Central memory CD8-positive, alpha-beta T cell (primary cell): ENCODE data around the gene RBBP8.
A peak's percentile ranks its signal among the peaks of the same experiment; 100 is the strongest.

Experiments used
- ATAC-seq: fragments of 150-1000 bp; cut with Tn5 transposase; replicated peaks from 2 replicates; pipeline ENCODE4 v1.10.0; 2022; ENCODE audit warnings: mild to moderate bottlenecking, moderate FRiP score, moderate number of reproducible peaks; ENCODE audit not compliant: poor library complexity, severe bottlenecking; ENCODE audit errors: extremely low read depth
- DNase-seq, 2 donors: peaks; one replicate each; pipeline ENCODE4 v3.0.0; 2021; ENCODE audit warnings: low spot score in 2 of 2
- H3K27ac Mint-ChIP-seq: one replicate; pipeline ENCODE4 v1.8.0; 2022; ENCODE audit warnings: low read depth, mild to moderate bottlenecking, moderate library complexity, mixed read lengths
- H3K27me3 Mint-ChIP-seq: one replicate; pipeline ENCODE4 v1.8.0; 2022; ENCODE audit warnings: mixed read lengths
- H3K36me3 Mint-ChIP-seq: one replicate; pipeline ENCODE4 v1.8.0; 2022; ENCODE audit warnings: mild to moderate bottlenecking, moderate library complexity, mixed read lengths; ENCODE audit not compliant: insufficient read depth
- H3K4me1 Mint-ChIP-seq: one replicate; pipeline ENCODE4 v1.8.0; 2022; ENCODE audit warnings: mixed read lengths
- H3K4me3 Mint-ChIP-seq: one replicate; pipeline ENCODE4 v1.8.0; 2022; ENCODE audit warnings: mild to moderate bottlenecking, moderate library complexity, mixed read lengths
- H3K9me3 Mint-ChIP-seq: one replicate; pipeline ENCODE4 v1.8.0; 2022; ENCODE audit warnings: mixed read lengths

The RBBP8 gene

DNA sequence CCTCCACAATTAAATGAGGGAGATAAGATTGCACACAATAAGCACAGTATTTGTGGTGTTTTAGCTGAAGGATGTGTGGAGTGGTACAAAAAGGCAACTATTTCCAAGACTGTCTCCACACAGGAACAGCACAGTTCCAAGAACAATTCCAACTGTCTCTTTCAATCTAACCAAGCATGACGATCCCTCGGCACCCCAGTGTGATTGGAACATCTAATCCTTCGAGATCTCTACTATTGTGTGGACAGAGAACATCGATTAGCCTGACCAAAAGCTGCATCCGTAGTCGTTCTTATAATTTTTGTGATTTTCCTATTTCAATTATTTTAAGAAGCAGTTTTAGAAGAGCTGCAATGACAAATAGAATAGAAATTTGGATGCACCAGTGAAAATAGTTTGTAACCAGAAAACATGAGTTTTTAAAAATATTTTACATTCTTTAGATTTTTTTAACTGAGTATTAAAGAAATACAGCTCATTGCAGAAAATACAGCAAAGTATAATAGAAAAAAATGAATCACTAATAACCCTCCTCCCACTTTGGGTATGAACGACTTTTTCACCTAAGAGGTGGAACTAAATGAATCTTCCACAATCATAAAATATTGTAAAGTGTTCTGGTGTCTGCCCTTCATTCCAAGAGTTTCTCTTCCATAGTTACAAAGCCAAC, 125.8 kb downstream of the RBBP8 start:
- Mint-ChIP-seq H3K36me3 (no peaks in the 10 kb centered on the region), H3K4me1 (peaks cover 5% of the 10 kb centered on the region), H3K27me3 (peaks cover 14% of the 10 kb centered on the region), H3K9me3 (no peaks in the 10 kb centered on the region), H3K27ac (no peak overlapping the region), H3K4me3 (no peak overlapping the region)
- DNase-seq (no peak), ATAC-seq (no peak)

DNA sequence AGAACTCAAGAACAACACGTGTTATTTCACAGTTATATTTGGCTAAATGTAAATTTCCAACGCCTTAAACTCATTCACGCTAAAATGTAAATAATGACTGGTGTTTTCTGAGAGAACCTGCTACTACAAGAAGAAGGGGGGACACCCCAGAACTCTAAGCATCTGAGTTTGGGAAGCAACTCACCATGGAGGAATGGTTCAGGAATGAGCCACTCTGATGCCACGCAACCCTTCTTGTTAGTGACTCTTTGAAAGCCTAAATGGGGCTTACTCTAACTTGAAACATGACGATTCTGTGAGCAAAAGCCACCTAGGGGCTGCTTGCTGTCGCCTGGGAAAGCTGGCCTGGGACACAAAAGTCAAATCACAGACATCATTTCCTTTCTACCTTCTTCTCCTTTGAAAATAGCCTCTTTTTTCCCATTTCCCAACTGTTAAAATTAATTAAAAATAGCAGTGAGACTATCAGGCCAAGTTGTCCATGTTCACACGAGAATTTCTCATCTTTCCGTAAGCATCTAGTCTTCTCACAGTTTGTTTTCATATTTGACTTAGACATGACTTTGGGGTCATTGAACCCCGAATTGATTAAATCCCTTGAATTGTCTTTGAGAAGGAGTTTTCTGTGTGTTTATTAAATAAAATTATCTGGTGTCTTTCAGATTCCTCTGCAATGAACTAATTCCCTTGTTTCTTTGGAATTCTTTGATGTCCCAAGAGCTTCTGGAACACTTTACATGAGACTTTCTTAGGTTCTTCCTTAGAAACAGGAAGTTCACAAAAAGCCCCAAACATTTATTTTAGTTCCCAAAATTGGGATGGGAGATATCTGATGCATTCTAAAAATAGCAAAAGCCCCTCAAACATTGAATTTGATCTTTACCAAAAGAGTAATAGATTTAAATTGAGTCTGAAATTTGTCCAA, 126.7 kb downstream of the RBBP8 start:
- peaks cover 5% of the 10 kb centered on the region for H3K4me1 Mint-ChIP-seq
- DNase-seq (no peak), ATAC-seq (no peak)
- no peaks in the 10 kb centered on the region for H3K36me3 Mint-ChIP-seq
- no peaks in the 10 kb centered on the region for H3K9me3 Mint-ChIP-seq
- no peak overlapping the region for H3K27ac Mint-ChIP-seq
- no peak overlapping the region for H3K4me3 Mint-ChIP-seq
- H3K27me3 Mint-ChIP-seq: peaks cover 14% of the 10 kb centered on the region

DNA sequence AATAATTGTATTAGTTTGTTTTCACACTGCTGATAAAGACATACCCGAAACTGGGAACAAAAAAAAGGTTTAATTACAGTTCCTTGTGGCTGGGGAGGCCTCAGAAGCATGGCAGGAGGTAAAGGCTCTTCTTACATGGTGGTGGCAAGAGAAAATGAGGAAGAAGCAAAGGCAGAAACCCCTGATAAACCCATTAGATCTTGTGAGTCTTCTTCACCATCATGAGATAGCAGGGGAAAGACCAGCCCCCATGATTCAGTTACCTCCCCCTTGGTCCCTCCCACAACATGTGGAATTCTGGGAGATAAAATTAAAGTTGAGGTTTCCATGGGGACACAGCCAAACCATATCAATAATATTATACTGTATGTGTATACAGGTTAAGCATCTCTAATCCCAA, 128.9 kb downstream of the RBBP8 start:
- Mint-ChIP-seq H3K36me3 (no peaks in the 10 kb centered on the region), H3K27me3 (no peaks in the 10 kb centered on the region), H3K4me1 (peaks cover 2% of the 10 kb centered on the region)

DNA sequence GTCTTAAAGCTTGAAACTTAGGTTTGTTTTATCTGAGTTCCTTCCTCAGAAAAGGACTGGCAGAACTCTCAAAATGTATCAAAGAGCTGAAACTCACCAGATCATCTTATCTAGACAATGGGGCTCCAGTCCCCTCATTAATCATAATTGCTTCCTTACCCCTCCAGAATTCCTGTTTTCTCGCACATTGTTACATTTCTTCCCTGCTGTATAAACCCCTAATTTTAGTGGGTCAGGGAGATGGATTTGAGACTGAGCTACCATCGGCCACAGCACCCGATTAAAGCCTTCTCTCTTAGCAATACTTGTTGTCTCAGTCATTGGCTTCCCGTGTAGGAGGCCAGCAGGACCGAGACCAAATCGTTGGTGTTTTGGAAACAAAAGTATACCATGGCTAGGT, 130.4 kb downstream of the RBBP8 start:
- ATAC-seq (no peak), DNase-seq (no peak)
- H3K27me3 Mint-ChIP-seq: no peaks in the 10 kb centered on the region

More for the DNA sequence above, 128.9 kb downstream of the RBBP8 start:
- Mint-ChIP-seq H3K9me3 (no peaks in the 10 kb centered on the region), H3K27ac (no peak overlapping the region), H3K4me3 (no peak overlapping the region)
- no peak for DNase-seq
- no peak for ATAC-seq

DNA sequence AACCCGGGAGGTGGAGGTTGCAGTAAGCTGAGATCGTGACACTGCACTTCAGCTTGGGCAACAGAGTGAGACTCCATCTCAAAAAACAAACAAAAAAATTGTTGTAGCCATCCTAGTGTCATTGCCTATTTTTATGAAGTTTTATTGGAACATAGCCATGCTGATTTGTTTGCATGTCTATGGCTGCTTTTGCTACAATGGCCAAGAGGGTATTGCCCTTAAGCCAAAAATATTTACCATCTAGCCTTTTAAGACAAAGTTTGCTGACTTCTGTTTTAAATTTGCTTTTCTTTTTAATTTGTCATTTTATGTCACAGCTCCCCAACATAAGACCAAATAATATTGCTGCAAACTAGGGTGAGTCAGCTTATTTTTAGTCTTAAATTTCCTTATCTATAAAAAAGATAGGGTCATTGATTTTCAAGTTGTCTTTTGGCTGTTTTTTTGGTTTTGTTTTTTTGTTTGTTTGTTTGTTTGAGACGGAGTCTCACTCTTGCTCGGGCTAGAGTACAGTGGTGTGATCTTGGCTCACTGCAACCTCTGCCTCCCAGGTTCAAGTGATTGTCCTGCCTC, 132.2 kb downstream of the RBBP8 start:
- ATAC-seq (no peak), DNase-seq (no peak)
- H3K36me3 Mint-ChIP-seq: peaks cover 1% of the 10 kb centered on the region
- no peak overlapping the region for H3K27ac Mint-ChIP-seq
- peaks cover 31% of the 10 kb centered on the region for H3K4me1 Mint-ChIP-seq
- H3K4me3 Mint-ChIP-seq: no peak overlapping the region
- no peaks in the 10 kb centered on the region for H3K27me3 Mint-ChIP-seq
- no peaks in the 10 kb centered on the region for H3K9me3 Mint-ChIP-seq

More for the DNA sequence above, 130.4 kb downstream of the RBBP8 start:
- Mint-ChIP-seq H3K4me1 (peaks cover 13% of the 10 kb centered on the region), H3K9me3 (no peaks in the 10 kb centered on the region), H3K4me3 (no peak overlapping the region), H3K36me3 (peaks cover 1% of the 10 kb centered on the region), H3K27ac (no peak overlapping the region)

DNA sequence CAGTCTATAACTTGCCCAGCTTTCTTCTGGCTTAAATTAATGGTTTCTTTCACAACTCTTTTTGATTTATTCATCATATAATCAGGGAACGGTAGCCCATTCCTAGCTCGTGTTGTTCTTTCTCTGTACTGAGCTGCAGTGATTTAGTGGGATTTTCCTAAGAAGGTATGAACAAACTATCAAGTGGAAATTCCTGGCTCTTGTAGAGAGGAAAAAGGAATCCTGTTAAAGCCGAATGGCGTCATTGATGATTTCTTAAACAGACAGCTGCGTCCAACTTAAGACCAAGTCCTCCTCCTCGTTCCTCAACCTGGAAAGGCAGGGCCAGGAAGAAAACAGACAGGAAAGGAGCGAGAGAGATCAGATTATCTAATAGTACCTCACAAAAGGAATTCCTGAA, 132.9 kb downstream of the RBBP8 start:
- ATAC-seq: no peak
- Mint-ChIP-seq H3K9me3 (no peaks in the 10 kb centered on the region), H3K36me3 (peaks cover 3% of the 10 kb centered on the region)

DNA sequence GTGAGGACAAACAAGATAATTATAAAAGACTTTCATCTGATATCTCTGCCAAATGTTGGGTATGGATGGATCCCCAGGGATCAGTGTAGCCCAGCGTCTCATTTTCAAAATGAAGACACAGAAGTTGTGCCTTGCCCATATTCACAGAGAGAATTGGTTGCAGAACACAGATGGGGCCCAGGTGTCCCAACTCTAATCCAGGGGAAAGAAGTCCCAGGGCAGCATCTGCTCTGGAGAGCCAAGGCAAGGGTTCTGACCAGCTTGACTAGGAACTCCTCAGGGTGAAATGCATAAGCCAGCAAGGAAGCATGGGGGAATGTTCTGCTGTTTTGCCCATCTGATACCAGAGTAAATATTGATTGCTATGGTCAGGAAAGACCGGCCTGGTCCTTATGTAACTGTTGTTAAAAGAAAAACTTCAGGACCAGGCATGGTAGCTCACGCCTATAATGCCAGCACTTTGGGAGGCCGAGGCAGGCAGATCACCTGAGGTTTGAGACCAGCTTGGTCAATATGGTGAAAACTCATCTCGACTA, 133.4 kb downstream of the RBBP8 start:
- DNase-seq (no peak), ATAC-seq (no peak)
- peaks cover 4% of the 10 kb centered on the region for H3K36me3 Mint-ChIP-seq
- H3K27ac Mint-ChIP-seq: no peak overlapping the region
- peaks cover 43% of the 10 kb centered on the region for H3K4me1 Mint-ChIP-seq
- H3K4me3 Mint-ChIP-seq: no peak overlapping the region
- H3K27me3 Mint-ChIP-seq: no peaks in the 10 kb centered on the region
- no peaks in the 10 kb centered on the region for H3K9me3 Mint-ChIP-seq

More for the DNA sequence above, 132.9 kb downstream of the RBBP8 start:
- no peaks in the 10 kb centered on the region for H3K27me3 Mint-ChIP-seq
- H3K4me1 Mint-ChIP-seq: peaks cover 38% of the 10 kb centered on the region
- DNase-seq: no peak
- no peak overlapping the region for H3K27ac Mint-ChIP-seq
- no peak overlapping the region for H3K4me3 Mint-ChIP-seq

DNA sequence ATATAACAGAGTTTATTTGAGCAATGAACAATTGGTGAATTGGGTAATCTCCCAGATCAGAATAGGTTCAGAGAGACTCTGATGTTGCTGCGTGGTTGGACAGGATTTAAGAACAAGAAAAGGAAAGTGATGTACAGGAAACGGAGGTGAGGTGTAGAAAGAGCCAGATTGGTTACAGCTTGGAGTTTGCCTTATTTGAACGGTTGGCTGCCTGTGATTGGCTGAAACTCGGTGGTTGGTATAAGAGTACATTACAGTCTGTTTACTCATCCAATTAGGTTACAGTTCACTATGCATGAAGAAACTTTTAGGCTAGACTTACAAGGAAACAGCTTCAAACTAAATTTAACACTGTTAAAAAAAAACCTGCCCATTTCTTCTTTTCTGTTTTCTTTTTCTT, 134.1 kb downstream of the RBBP8 start:
- ATAC-seq (no peak), DNase-seq (no peak)
- H3K36me3 Mint-ChIP-seq: peaks cover 6% of the 10 kb centered on the region
- no peak overlapping the region for H3K27ac Mint-ChIP-seq
- H3K4me3 Mint-ChIP-seq: no peak overlapping the region
- H3K9me3 Mint-ChIP-seq: no peaks in the 10 kb centered on the region
- no peaks in the 10 kb centered on the region for H3K27me3 Mint-ChIP-seq
- peaks cover 50% of the 10 kb centered on the region for H3K4me1 Mint-ChIP-seq

DNA sequence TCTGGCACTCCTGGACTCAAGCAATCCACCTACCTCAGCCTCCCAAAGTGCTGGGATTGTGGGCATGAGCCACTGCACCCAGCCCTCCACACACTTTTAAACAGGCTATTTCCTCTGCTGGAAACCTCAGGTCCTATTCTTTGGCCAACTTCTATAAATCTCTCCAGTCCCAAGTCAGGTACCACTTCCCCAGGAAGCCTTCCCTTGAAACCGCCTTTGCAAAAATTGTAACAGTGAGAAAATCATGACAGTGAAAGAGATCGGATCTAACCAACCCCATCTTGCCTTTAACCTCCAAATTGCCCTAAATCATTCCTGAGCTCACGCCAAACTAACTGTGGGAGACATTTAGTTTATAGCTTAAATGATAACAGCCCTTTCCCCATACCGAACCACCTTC, 134.9 kb downstream of the RBBP8 start:
- H3K27ac Mint-ChIP-seq: no peak overlapping the region
- no peaks in the 10 kb centered on the region for H3K27me3 Mint-ChIP-seq
- no peak for DNase-seq
- no peak overlapping the region for H3K4me3 Mint-ChIP-seq
- peaks cover 58% of the 10 kb centered on the region for H3K4me1 Mint-ChIP-seq
- no peak for ATAC-seq
- H3K36me3 Mint-ChIP-seq: peaks cover 6% of the 10 kb centered on the region
- no peaks in the 10 kb centered on the region for H3K9me3 Mint-ChIP-seq

DNA sequence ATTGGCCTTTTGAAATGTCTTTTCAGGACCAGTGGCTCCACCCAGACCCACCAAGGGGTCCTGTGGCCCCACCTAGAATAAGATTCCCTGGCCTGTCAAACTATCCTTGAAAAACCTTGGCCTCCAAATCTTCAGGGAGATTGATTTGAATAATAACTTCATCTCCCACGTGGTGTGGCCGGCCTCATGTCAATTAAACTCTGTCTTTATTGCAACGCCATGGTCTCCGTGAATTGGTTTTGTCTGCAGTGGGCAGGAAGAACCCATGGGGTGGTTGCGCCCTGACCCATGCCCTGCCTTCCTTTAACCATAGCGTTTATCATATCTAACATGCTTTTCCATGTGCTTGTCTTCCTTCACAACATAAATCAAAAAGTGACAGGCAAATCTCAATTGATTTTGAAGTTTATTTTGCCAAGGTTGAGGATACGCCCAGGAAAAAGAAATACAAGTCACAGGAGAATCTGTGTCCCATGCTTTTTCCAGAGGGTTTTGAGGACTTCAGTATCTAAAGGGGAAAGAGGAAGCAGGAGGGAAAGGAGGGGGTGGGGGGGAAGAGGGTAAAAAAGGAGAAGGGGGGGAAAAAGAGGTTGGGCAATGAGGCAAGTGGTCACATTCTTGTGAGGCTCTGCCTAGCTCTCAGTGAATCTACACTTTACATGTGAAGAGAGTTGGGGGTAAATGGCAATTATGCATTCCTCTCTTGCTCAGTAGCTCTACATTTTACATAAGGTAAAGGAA, 135.6 kb downstream of the RBBP8 start:
- Mint-ChIP-seq H3K36me3 (peaks cover 6% of the 10 kb centered on the region), H3K9me3 (no peaks in the 10 kb centered on the region), H3K27ac (no peak overlapping the region), H3K4me3 (no peak overlapping the region), H3K27me3 (no peaks in the 10 kb centered on the region), H3K4me1 (peaks cover 58% of the 10 kb centered on the region)
- no peak for ATAC-seq
- no peak for DNase-seq

DNA sequence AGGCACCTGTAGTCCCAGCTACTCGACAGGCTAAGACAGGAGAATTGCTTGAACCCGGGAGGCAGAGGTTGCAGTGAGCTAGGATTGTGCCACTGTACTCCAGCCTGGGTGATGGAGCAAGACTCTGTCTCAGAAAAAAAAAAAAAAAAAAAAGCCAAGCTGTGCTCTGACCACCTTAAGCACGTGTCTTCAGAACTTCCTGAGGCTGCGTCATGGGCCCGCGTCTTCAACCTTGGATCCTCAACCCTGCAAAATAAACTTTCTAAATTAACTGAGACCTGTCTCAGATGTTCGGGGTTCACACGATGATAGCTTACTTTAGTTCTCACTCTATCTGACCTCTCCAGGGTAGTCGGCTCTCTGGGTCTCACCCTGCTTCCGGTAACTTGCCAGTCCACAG, 136.4 kb downstream of the RBBP8 start:
- DNase-seq (peak in 1 of 2 donors; percentile 18), ATAC-seq (peak; percentile 23)
- Mint-ChIP-seq H3K36me3 (peaks cover 6% of the 10 kb centered on the region), H3K27ac (peak overlapping the region; percentile 58), H3K27me3 (no peaks in the 10 kb centered on the region), H3K4me1 (peaks cover 58% of the 10 kb centered on the region), H3K9me3 (no peaks in the 10 kb centered on the region), H3K4me3 (no peak overlapping the region)

DNA sequence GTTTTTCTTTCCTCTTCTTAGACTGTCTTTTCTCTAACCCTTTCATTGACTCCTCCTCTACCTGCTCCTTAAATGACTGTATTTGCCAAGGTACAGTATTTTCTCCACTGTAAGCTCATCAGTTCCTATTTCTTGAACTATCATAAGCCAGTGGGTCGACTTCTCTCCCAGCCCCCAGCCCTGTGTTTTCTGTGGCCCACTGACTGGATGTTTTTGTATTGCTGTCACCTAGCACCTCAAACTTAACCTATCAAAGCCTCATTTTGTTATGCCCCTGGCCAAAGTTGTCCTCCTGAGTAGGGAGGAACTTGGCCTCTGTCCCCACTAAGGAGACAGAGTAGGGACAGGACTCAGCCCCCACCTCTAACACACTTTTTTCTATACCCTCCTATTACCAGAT, 136.8 kb downstream of the RBBP8 start:
- H3K27ac Mint-ChIP-seq: peak overlapping the region; percentile 58
- peaks cover 6% of the 10 kb centered on the region for H3K36me3 Mint-ChIP-seq
- peaks cover 58% of the 10 kb centered on the region for H3K4me1 Mint-ChIP-seq
- ATAC-seq (no peak), DNase-seq (no peak)
- no peak overlapping the region for H3K4me3 Mint-ChIP-seq
- H3K9me3 Mint-ChIP-seq: no peaks in the 10 kb centered on the region
- H3K27me3 Mint-ChIP-seq: no peaks in the 10 kb centered on the region
